HG02623 (cell line): ENCODE data around the gene GCH1.

Experiments
- ATAC-seq: cut with Tn5 transposase; IDR thresholded peaks from one replicate; pipeline ENCODE4 v1.9.1; 2021; ENCODE audit warnings: moderate library complexity; ENCODE audit not compliant: unreplicated experiment

Gene GCH1

DNA sequence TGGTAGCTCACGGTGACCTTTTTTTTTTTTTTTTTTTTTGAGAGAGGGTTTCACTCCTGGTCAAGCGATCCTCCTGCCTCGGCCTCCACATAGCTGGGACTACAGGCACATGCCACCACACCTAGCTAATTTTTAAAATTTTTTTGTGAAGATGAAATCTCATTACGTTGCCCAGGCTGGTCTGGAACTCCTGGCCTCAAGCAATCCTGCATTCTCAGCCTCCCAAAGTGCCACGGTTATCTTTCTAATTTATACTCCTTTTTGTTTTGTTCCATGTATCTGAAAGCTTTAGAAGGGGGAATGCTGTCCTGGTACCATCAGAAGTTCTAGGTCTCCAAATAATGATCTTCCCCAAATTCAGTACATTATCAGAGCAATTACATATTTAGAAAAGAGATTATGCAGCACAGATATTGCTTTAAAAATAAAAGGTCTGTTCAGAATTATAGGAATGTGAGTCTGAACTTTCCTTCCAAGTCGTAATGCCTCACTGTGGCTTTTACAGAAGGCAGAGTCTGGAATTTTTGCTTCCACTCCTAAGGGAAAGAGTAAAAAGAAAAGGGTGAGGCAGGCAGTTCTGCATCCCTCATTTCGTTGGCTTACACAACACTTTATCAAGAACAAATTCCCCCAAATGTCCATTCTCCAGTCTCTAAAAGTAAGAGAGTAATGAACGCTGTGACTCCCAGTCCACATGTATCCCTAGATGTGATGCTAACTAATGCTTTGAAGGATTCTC is 73.0 kb downstream of the GCH1 start:
- no peak for ATAC-seq

DNA sequence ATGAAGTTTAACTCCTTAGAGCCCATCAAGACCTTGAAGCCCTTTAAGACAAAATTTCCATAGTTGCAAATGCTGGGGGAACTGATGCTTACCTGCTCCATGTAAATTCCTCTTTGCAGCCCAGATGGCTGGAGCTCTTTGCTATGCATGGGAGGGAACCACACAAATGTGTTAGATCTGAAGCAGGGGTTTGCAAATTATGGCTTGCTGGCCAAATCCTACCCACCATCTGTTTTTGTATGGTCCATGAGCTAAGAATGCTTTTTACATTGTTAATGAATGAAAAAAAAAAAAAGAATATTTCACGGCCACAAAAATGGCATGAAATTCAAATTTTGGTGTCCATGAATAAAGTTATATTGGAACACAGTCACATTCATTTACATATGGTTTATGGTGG is 74.6 kb downstream of the GCH1 start:
- ATAC-seq, result no peak

DNA sequence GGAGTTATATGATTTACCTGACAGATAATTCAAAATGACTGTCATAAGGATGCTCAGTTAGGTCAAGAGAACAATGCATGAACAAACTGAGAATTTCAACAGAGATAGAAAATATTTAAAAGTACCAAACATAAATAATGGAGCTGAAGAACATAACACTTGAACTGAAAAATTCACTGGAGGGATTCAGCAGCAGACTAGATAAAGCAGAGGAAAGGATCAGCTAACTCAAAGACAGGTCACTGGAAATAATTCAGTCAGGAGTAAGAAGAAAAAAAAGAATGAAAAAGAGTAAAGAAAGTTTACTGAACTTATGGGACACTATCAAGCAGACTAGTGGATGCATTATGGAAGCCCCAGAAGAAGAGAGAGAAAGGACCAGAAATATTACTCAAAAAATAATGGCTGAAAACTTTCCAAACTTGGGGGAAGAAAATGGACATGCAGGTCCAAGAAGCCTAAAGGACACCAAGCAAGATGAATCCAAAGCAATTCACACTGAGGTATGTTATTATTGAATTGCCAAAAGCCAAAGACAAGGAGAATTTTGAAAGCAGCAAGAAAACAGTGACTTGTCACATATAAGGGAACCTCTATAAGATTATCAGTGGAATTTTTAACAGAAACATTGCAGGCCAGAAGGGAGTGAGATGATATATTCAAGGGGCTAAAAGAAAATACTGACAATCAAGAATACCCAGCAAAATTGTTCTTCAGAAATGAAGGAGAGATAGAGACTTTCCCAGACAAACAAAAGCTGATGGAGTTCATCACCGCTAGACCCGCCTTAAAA is 78.7 kb downstream of the GCH1 start:
- ATAC-seq, result no peak

DNA sequence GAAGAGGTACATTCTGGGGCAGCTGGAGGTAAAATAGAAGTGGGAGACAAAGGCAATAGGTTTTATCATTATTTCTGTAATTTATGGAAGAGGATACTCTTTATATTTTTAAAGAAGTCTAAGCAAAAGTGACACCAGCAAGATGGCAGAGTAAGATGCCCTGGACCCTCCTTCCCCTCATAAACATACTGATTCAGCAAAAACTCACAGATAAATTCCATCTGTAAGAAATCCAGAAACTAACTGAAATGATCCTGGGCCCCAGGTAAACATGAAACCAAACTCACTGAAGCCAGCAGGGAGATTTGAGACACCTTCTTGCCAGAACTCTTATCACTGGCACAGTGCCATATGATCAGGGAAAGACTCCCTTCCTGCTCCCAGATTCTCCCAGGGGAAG is 79.9 kb downstream of the GCH1 start:
- ATAC-seq, result no peak

DNA sequence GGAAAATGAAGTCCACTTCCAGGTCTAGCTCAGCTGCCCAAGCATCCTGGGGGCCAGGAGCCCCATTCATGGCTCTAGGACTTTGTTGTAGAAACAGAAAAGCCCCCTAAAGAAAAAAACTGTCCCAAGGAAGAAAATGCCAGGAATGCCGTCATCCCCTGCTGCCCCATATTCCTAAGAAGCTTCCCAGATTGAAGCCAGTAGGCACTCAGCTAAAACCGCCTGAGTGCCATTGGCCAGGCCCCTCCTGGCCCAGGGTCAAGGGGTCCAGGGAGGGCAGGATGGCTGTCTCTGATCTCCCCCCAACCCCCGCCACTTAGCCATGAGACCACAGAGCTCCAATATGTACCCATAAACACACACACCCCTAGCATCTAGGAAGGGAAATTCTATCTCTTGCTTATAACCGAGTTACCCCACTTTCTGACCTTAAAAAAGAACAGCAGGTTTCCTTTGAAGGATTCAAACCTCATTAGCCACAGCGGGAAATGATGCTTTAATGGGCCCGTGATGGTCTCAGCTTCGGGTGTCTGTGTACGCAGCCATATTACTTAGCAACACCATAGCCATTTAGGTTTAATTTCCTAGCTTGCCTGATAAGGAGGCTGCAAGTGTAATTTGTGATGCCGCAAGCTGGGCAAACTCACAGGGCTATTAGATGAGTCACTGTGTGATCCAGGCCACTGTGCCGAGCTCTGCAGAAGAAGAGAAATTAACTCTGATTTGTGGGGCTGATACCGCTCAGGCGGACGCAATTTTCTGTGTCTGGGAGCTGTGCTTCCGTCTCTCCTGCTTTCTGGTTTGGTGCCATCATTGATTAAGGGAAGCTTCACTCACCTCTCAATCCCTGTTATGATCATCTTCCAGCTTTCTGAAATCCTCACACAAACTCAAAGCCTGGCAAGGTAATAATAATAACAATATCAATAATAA is 84.2 kb downstream of the GCH1 start:
- ATAC-seq, result no peak

DNA sequence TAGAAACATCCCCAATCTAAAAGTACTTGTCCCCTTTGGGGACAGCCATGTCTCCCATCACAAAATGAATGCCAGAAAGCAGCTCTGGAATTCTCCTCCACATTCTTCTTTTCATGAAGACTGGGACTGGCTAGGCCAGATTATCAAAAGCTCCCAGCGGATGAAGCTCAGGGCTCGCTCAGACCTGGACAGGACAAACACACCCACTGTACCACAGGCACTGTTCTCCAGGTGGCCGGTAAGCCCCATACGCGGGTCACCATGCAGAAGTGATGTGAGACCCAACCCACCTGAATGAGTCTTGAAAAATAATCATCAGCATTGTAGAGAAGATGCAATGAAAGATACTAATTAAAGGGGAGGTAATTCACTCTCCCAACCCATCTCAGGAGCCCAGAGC is 85.1 kb downstream of the GCH1 start:
- no peak for ATAC-seq

DNA sequence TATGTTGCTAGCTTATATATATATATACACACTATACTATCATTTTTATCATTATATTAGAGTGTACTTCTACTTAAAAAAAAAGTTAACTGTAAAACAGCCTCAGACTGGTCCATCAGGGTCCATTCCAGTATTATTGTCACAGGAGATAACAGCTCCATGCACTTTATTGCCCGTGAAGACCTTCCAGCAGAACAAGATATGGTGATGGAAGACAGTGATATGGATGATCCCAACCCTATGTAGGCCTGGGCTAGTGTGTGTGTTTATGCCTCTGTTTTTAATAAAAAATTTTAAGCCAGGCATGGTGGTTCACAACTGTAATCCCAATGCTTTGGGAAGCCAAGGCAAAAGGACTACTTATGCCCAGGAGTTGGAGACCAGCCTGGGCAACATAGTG is 86.2 kb downstream of the GCH1 start:
- ATAC-seq, result no peak

DNA sequence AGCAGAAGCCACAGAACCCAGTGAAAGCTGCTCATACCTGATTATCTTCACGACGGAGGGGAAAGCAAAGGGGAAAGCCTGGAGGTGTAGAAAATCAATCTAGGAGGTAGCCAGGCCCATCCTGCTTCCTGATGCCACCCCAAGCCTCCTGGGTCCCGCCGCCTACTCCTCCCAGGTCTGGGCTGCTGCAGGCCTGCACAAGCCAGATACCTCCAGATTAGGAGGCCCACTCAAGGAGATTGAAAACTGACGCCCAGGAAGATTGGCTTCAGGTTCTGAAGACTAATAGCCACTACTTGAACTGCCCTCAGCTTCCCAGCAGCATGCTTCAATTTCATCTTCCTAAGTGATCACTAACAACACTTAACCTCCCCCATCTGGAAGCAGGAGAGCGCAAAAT is 87.1 kb downstream of the GCH1 start:
- ATAC-seq, result no peak

DNA sequence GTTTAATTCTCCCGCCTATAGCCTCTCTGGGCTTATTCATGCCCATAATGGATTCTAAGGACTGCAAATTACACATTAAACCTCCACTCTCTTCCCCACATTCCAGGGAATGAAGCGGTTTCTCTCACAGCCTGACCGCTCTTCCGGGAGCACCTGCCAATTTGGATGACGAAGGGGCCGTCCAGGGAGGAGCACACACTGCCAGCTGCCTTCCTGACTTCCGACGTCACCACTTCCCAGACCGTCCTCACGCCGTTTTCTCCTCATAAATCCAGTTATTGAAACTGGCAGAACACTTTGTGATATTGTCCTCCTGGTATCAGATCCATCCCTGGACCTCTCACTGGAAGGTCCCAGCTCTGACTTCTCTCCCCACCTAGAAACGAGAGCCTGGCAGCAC is 87.6 kb downstream of the GCH1 start:
- ATAC-seq, result no peak

DNA sequence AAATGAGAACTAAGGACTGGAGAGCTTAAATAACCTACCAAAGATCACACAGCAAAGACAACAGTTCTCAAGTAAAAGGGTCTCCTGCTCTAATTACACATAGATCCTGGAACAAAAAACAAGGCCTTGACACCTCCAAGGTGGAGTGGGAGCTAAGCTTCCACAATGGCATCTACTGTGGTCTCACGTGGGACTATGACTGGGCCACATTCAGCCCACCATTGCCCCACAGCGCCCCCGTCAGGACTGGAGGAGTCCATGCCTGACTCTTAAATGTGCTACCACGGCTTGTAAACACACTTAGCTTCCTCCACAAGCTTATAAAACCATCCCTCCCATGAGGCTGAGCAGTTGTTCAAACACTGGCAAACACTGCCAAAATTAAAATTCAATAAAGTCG is 88.5 kb downstream of the GCH1 start:
- no peak for ATAC-seq

DNA sequence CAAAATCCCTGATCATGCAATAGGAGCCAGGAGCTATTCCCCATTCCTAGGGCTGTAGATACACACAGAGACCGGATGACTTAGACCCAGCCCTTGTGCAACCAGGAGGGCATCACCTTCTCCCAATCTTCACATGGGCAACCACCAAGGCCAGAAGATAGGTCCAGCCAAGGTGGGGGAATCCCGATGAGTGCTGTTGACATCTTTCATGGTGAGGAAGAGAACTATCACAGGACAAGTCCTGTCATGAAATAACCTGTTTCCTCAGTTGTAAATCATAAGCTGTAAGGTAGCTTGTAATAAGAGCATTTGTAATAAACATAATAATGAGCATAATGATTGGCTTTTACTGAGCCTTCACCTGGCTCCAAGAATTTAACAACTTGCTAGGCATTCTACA is 89.5 kb downstream of the GCH1 start:
- ATAC-seq, result no peak

DNA sequence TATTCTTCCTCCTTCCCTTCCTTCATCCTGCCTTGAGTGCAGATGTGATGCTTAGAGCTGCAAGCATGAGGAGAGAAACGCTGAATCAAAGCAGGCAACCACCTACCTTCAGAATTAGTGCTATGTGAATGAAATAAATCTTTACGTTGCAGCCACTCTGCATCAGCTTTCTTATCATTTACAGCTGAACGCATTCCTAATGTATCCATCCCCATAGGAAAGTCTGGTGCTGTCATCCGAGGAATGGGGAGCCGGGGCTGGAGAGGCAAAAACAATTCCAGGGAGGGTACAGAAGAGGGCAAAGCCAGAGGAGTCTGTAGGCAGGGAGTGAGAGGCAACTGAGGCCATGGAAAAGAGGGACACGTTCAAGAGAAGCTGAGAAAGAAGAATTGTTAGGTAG is 90.0 kb downstream of the GCH1 start:
- ATAC-seq, result no peak

DNA sequence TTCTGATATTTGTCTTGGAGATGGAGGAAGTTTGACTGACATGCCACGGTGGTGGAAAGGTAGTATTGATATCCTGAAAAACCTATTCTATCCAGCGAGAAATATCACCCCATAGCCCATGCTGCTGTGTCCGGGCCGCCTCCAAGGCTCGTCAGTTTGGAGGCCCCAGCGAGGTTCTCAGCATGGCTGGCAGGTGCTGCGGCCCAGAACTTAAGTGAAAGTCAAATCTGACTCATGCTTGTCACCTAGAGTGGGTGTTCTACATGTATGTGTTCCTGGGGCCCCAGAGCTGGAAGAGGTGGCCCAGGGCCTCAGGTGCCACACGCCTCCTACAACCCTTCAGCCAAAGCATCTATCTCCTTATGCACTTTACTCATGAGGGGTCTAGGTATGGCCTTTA is 92.9 kb downstream of the GCH1 start:
- no peak for ATAC-seq

DNA sequence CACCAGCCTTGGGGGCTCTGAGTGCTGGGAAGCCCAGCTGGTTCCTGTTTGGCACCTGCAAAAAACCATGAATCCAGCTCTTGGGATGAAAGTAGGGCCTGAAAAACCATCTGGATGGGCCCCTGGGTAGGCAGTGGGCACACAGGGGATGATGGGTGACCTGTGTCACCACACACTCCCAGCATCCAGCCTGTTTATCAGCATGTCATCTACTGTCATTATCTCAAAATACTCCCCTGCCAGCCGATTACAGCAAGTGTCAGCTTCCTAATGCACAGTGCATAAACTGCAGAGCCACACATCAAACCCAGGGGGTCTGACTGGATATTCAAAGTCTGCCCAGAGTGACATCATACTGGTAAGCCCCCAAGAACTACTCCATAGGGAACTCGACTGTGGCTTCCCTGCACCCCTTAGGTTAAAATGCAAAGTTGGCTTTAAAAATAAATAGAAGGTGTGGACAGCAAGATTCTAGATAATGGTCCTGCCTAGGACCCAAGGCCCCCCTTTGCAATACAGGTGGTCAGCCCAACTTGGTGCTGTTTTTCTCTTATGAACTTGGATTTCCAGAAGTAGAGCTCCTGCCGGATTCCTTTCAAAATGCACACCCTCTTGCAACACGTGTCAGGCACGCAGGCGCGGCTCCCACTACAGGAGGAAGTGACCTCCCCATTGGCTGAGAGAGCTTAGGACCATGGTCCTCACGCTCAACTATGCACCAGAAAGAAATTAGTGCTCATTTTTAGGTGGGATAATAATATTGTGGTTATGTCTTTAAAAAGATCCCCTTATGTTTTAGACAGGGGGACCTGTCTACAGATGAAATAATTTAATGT is 94.1 kb downstream of the GCH1 start:
- no peak for ATAC-seq

DNA sequence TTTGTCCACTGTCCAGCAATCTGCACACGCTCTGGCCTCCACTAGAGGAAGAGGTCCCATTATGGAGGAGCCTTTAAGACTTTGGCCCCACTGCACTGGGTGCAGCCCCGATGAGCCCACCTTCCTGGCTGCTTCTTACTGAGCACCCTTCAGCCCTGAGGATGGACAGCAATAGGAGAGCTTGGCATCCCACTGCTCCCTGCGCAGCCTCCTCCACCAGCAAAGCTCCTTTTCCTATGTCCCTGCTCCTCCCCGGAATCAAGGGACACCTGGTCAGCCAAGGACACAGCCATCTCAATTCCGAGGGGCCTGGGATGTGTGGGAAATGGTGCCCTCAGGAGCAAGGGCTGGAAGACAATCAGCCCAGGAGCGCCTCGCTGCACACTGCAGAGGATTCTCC is 94.7 kb downstream of the GCH1 start:
- ATAC-seq, result no peak

DNA sequence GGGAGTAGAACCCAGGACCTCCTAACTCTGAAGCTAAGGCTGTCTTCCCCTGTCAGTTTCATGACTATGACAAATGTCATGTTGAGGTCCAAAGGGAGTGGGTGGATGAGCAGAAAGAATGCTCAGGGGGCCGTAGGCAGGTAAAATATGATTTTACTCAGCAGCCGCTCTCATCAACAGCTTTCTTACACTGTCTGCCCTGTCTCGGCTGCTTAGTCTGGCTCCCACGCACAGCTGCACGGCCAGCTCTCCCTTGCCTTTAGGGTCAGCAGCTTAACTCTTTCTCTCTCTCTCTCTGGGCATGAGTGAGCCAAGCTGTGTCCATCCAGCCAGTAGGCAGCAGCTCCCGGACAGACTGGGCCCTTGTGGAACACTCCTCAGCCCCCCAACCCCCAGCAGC is 95.2 kb downstream of the GCH1 start:
- ATAC-seq, result no peak

DNA sequence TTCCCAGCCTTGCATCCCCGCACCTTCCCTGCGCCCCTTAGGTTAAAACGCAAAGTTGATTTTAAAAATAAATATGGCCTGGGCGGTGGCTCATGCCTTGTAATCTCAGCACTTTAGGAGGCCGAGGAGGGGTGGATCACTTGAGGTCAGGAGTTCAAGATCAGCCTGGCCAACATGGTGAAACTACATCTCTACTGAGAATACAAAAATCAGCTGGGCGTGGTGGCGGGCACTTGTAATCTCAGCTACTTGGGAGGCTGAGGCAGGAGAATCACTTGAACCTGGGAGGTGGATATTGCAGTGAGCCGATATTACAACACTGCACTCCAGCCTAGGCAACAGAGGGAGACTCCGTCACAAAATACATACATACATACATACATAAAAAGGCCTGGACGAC is 96.0 kb downstream of the GCH1 start:
- no peak for ATAC-seq

DNA sequence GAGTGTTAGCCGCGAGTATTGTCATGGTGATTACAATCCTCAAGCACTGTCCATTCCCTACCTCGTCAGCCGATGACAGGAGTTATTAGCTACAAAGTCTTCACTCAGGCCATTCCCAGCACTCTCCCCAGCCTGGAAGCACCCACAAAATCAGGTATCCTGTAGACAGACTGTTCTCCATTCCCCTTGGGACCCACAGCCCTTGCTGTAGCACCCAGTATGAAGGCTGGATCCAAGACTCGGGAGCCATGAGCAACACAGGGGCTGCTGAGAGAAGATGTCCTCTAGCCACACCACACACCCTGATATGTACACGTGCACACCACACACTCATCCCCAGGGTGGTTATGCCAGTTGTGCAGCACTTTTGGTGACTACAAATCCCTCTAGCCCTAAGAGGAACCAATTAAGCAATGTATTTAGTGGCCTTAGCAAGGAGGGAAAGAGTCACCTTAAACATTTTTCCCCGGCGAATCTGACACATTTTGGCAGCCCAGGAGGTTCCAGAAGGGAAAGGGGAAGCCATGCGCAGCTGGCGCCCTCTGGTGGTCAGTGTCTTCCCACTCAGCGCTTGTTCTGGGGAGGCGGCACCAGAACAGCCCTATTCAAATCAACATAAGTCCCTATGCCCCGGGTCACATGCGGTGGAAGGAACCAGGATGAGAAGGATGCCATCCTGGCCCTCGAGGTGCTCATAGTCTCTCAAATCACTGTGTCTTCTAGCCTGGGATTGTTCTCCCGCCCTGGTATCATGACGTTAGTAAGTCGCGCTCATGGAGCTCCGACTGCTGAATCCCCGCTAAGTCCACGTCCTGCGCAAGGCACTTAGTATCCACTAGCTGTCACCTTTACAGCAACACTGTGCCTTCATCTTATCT is 96.9 kb downstream of the GCH1 start:
- no peak for ATAC-seq

DNA sequence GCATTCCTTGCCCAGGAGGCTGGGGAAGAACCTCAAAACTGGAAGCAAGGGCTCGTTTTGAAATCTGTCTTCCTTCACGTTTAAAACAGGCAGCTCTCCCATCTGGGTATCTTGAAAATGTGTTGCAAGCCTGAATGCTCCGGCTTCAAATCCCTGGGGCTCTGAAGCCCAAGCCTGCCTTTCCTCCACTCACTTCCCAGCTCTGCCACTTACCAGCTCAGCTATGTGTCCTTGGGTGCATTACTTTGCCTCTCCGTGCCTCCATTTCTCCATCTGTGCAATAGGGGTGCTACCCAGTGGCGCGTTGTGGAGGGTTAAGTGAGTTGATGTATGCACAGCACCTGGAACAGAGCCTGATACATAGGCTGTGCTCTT is 97.6 kb downstream of the GCH1 start:
- ATAC-seq, result no peak

DNA sequence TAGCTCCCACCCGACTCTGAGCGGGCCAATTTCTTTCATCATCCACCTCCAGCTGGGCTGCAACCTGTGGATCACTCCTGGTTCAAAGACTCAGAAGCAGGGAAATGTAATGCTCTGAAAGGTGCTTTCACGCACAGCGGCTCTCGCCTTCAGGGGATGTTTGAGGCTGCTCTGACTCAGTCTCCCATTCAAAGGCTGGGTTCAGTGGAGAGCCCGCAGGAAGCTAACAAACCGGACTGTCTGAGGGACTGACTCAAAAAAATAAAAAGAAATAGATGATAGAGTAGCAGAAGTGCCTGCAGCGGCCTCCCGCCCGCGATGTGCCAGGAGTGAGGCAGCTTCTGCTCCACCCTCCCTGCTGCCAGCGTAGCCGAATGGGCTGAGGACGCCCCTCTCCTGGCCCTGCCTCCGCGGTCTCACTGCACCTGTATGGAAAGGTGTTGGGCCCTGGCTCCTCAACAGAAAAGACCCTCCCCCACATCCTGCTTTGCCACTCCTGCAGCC is 98.0 kb downstream of the GCH1 start:
- no peak for ATAC-seq
